Measurements from ENCODE around the gene PKNOX2.

Gene PKNOX2

DNA sequence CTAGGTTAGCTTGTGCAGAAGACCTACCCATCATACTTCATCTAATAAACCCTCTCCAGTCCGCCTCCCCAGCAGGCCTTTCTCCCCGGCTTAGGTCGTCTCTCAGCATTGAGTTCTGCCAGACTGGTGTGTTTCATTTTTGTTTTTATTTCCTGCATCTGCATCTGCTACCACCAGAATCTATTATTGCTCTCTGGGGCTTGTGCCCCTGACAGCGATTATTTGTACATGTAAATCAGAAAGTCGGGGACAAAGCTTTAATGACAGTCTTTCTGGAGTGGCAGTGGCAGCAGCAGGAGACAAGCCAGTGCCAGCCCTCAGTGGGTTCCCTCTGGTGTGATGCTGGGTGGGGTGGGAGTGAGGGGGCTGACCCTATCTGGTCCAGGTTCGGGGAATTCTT, 127.5 kb downstream of the PKNOX2 start:
- no peak for DNase-seq

DNA sequence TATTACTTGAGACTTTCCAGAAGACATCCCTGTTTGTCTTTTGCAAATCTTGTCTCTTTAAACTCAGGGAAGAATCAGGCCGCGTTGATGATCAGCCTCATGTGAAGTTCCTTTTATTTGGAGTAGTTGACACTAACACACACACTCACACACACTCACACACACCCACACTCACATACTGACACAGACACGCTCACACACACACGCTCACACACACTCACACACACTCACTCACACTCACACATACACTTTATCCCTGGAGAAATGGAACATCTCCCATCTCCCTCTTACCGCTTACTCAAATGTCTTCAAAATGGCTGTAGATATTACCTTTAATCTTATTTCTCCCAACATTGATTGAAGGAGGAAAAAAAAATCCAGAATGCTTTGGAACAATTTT, 129.0 kb downstream of the PKNOX2 start:
- DNase-seq, result no peak

DNA sequence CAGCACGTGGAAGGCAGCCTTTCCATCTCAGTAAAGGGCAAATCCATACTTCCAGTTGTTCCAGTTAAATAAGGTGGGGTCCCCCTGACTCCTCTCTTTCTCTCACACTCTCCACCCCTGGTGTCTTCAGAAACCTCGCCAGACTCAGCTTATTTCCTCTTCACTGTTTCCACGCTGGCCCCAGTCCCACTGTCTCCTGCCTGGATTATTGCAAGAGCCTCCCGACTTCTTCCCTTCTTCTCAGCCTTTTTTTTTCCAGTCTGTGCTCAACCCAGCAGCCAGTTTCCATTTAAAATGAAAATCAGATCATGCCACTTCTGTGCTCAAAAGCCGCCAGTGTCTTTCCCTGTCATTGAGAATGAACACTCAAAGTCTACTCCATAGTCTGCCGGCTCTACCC, 131.4 kb downstream of the PKNOX2 start:
- no peak for DNase-seq

DNA sequence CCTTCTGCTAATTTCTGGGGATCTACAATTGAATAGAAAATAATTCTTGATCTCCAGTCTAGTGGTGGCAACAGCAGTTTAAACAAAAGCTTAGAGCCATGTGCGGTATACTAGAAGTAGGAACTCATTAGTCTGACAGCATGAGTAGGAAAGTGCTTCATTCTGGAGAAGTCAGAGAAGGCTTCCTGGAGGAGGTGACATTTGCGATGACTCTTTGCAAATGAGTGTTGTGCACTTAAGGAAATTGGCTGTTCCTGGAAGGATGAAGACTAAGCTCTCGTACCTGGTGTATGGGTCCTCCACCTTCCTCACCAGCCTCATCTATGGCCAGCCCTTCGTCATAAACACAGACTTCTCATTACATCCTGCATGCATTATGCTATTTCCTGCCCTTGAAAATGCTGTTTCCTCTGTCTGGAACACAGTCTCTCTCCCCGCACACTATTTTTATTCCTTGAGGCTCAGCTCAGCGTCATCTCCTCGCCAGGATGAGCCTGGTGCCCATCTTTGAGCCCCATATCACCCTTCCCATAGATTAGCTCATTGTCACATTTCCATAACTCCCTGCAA, 132.9 kb downstream of the PKNOX2 start:
- DNase-seq, result no peak

DNA sequence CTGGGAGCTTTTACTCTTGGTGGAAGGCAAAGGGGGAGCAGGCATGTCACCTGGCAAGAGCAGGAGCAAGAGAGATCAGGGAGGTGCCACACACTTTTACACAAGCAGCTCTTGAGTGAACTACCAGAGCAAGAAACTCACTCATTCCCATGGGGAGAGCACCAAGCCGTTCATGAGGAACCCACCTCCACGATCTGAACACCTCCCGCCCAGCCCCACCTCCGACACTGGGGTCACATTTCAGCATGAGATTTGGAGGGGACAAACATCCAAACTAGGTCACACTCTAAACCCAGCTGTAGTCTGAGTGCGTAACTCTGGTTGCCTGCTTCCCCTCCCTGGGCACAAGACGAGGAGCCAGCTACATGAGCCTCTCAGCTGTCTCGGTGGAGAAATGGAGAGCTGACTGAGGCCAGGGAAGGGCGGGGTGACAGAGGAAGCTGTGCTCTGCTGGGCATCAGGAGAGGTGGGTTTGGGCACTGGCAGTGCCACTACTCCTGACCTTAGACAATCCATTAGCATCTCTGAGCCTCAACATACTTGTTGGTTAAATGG, 134.6 kb downstream of the PKNOX2 start:
- DNase-seq, result no peak

DNA sequence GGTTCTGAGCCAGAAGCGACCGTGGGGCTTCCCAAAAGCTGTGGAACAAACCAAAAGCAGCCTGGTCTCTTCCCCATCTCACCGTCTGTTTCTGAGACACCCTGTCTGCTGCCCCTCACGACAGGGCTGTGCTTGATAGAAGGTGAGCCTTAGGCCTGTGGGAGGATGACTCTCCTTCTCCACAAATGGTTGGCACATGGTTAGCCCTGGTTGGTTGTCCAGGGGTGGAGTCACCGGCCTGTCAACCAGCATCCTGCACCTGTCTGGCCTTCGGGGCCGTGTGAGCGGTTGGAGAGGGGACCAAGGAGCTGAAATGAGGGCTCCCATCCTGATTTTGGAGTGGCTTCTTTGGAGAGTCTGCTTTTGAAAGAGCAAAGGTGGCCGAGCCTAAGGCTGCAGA, 135.3 kb downstream of the PKNOX2 start:
- no peak for DNase-seq

DNA sequence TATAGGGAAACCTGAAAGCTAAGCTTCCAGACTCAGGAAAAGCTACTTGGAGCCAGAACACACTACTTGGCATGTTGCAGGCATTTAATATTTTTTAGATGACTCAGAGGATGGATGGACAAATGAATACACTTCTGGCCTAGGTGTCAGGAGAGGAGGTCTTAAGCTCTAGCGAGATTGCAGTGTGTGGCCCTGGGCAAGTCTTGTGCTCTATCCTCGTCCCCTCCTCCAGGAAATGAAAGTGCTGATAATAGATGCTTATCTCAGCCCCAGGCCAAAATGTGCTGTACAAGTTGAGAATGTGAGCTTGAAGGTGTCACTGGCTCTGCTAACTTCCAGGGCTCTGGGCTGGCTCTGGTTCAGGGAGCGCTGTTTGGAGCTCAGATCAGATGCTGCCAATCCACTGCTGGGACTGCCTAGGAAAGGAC, 136.3 kb downstream of the PKNOX2 start:
- no peak for DNase-seq

DNA sequence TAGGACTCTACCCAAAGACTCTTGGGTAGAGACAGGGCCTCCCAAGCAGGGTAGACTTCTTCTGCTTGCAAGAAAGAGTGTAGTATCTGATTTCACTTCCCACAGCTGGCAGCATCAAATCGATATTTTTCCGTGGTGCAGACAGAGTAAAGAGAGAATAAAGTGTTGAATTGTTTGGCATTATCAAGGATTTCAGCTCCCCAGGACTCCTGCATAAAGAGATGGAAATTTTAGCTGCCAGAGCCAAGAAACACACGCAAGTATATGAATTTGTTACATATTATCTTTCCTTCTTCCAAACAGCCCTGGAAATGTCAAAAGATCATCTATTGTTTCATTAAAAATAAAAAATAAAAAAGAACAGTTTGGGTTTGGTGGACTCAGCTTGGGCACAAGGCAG, 136.8 kb downstream of the PKNOX2 start:
- DNase-seq, result no peak

DNA sequence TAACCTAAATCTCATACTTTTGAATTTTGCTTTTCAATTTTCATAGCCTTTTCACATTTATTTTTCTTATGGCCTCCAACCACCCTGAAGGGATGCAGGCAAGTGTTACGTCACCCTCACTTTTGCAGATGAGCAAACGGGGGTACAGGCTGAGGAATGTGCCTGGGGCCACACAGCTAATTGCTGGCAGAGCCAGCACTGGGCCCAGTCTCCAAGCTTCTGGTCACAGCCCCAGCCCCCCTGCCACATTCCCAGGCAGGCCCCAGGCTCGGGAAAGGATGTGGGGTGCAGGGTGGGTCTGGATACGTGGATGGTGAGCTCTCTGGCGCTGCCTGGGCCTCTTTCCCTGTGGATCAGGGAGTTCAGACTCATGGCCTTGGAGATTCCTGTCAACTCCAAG, 138.6 kb downstream of the PKNOX2 start:
- DNase-seq, result no peak

DNA sequence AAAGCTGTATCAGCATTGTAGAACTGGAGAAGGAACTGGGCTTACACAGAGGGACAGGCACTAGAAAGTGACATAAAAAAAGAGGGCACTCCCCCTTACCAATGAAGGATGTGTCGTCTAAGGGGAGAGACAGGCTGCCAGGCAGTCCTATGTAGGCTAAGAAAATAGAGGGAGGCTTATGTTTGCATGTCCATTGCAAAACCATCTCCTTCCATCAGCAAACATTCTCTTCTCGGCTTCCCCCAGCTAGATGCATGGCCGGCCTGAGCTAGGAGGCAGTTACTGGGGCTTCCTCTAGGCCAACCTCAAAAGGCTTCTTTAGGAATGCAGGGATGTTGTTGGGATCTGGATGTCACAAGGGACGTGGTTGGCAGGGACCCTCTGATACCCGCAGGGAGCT, 139.1 kb downstream of the PKNOX2 start:
- no peak for DNase-seq

DNA sequence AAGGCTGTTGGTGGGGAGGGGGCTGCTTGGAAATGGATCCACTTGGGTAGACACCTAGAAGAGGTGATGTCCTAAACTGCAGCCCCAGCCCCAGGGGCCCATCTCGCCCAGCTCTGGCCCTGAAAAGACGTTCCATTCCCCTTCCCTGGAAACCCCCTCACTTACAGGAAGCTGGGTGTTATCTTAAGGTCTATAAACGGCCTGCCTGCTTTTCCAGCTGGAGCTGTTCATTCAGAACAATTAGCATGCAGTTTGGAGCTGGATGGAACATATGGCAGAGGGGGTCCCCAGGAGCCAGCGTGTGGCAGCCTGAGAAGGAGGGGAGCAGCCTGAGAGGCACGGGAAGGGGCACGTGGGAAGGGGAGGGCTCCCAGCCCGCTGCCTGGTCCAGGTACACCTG, 139.6 kb downstream of the PKNOX2 start:
- DNase-seq, result no peak

DNA sequence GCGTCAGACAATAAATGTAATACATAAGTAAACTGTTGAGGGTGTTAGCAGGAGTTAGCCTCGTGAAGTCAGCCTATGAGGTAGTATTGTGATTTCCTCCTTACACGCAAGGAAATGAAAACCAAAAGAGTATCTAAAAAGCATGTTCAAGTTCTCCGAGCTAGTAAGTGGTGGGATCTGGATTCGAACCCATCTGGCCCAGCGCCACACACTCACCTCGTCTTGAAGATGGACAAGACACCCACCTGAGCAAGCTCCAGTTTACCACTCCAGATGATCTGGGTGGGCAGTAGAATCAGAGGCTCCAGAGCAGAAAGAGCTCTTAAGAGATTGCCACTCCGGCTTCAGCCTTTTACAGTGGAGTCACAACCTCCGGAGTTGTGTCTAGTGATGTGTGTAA, 140.3 kb downstream of the PKNOX2 start:
- DNase-seq, result no peak

DNA sequence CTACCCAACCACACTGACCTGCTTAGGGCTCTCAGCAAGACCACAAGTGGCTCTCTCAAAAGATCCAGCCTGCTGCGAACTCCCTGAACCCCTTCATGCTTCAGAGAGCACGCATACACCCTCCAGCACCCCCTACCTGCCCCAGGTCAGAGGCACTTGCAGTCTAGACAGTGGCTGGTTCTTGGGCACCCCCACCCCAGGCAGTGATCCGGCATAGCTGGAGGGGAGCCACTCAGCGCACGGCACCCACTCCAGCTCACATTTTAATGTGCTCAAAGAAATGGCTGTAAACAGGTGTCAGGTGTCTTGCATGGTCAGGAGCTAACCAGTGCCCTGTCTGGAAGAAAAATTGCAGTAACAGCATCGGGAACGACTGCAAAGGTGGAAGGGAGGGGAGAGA, 140.8 kb downstream of the PKNOX2 start:
- DNase-seq, result no peak

DNA sequence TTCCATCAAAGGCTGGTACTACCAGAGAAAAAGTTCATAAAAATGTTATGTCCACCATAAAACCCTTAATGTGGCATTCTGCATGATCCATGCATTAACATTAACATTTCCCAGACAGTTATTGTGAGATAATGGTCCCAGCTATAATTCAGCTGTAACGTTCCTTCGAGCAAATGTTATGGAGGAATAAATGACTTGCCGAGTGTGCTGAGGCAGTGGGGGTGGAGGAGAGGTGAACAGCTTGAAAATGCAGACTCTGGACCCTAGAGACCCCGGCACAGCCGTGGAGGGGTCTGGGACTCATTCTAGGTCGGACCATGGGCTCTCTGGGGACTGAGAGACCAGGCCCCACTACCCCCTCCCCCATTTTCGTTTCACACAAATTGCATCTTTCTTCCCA, 141.9 kb downstream of the PKNOX2 start:
- DNase-seq, result no peak

DNA sequence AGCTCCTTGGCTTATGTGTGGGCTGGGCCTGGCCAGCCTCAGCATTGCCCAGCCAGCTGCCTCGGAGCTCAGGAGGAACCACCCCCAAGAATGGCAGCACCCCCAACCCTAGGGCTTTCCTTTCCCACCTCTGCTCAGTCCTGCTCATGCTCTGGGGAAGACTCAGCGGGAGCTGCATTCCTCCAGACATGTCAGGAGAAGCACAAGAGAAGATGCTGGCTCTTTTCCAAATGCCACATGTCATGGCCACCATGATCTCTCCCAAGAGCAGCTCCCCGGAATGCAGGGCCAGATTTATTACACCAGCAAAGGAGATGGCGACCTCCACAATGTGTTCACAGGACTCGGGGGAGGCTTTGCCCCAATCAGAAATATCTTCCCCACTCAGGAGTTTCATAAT, 143.7 kb downstream of the PKNOX2 start:
- no peak for DNase-seq

DNA sequence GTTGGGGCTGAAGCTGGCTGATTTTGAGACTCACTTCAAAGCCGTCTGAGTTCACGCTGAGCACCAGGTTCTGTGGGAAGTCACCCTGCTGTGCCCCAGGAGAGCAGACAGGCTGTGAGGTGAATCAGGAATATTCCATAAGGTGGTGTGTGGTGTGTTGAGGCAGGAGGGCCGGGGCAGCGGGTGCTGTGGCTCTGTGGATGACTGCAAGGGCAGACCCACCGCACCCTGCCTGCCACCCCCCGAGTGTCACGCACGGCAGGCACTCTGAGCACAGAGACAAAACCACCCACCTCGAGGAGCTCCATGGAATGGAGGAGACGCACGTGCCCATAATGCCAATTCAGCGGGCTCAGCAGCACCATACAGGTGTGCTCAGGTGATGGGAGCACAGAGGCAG, 147.8 kb downstream of the PKNOX2 start:
- DNase-seq, result no peak

DNA sequence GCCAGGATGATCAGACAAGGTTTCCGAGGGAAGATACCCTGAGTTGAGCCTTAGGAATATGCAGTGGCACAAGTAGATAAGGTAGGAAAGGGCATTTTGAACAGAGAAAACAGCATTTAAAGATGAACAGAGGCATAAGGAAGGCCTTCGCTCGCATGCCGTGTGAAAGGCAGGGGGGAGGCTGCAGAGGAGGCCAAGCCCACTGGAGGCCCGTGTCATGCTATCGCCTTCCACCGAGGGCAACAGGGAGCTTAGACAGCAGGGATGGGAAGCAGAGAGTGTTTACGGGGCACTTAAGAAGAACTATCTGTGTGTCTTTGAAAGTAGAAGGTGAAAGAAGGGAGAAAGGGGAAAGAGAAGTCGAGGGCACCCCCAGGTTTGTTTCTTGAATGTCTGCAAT, 148.3 kb downstream of the PKNOX2 start:
- DNase-seq, result no peak

DNA sequence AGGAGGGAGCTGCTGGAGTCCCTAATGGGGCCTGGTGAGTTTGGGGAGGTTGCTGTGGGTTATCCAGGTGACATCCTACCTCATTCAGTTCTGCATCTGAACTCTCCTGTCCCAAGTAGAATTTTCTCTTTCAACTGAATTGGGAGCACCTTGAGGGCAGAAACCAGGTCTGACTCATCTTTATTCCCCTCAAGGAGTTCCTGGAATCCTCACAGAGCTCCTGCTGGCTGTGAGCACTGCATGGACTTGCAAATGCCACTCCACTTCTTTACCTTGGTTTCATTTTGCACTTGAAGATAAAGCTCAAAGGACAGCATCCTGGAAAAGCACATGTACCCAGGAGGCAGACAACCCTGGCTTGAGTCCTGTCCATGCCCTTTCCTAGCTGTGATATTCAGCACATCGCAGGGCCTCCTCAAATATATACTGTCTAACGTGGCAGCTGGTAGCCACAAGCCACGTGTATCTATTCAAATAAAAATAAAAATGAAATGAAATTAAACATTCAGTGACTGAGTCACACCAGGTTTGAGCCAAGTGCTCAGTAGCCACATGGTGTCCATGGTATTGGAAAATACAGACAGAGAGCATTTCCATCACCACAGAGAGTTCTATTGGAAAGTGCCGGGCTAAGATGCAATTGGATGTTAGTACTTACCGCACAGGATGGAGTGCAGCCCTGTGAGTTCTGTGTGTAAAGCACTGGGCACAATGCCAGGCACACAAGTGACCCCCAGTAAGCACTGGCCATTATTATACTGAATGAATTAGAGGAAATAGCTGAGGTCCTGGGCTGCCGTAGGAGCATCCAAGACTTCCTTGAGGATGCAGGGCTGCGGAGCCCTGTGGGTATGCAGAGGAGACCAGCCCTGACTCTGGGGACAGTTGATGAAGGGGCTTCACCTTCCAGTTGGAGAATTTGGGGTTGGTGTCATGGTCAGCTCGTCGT, 149.0 kb downstream of the PKNOX2 start:
- no peak for DNase-seq

DNA sequence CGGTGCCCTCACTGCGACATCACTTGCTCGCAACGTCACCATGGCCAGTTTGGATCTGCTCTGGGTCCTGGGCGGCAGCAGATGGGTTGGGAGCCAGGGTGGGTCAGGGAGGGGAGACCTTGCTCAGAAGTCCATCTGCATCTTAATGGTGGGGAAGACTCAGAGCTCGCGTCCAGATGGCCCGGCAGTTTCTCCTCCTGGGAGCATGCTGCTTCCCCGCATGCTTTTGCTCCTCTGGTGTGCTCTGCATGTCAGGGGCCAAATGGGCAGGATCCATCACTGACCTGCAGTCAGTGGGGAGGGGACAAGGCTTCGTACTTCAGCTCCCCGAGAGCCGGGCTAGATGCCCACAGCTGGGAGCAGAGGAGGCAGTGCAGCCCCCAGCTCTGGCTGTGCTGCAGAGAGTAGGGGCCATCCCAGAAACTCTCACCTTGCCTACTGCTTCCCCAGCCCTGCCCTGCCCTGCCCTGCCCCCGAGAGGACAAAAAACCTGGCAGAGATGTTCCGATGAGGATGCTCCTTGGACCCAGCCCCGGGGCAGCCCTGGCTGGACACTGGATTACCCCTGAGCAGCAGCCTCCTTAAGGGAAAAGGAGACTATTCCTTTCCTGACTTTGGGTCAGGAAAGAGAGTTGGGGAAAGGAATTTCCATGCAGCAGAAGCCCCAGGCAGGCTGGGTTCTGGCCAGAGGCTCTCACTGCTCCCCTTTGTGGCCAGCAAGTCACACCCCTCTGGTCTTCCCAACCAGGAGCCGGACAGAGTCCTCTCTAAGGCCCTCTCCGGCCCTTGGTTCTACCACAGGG, 149.9 kb downstream of the PKNOX2 start:
- no peak for DNase-seq

DNA sequence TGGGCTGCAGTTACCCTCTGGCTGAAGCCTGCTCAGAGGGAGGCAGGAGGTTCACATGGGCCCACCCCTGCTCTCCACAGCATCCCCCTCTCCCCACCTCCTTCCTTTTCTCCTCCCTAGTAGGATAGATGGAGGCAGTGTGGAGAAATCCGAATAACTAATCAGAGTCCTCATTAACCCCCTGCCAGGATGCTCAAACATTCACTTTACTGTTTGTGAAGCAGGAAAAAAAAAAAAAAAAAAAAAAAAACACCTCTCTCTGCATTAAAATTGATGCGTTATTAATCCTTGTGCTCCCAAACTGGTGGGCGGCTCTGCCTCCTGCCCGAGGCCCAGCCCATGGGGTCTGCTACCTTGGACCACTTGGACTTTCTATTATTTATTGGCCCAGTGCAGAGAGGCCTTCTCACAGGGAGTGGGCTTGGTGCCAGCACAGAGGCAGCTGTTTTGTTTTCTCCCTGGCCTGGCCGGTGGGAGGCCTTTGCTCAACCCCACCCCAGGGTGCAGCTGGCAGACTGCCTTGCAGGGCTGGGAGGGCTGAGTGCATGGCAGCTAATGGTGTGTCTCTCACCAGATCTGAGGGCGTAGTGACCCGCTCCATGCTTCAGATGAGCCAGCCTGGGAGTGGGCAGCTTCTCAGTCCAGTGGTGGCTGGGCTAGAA, 150.7 kb downstream of the PKNOX2 start:
- DNase-seq, result no peak

DNA sequence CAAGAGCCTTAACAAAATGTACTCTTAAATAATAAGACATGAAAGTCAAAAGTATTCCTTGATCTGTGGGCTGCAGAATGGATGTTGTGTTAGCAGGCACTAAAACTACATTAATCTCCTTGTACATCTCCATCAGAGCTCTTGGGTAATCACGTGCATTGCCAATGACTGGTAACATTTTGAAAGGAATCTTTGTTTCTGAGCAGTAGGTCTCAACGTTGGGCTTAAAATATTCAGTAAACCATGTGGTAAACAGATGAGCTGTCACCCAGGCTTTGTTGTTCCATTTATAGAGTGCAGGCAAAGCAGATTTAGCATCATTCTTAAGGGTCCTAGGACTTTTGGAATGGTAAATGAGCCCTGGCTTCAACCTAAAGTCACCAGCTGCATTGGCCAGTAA, 152.9 kb downstream of the PKNOX2 start:
- no peak for DNase-seq

DNA sequence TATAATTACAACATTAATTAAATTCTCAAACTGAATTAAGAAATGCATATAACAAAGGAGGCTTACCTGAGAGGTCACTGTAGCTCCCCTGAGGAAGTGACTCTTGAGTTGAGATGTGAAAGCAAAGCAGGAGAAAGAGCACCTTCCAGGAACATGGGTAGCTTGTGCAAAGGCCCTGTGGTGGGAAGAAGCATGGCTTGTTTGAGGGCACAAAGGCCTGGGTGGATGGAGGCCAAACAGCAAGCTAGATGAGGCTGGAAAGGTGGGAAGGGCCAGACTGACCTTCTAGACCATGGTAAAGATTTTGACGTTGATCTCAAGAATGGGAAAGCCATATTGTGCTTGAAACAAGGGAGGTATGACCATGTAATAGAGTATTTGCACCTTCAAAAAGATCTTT, 155.1 kb downstream of the PKNOX2 start:
- DNase-seq, result no peak

Measured in CD4-positive, alpha-beta T cell treated with Interleukin-12 subunit alpha and Interleukin-12 subunit beta, for 1 hour (primary cell).